ENCODE results near the gene MTA1. TPM values are rescaled to one million over a fixed set of nuclear protein-coding genes. Genes with fewer than 3 reads are reported as not detected.

Gene MTA1
- total RNA-seq, 1 donor from 2014 or later, result 118 TPM

DNA sequence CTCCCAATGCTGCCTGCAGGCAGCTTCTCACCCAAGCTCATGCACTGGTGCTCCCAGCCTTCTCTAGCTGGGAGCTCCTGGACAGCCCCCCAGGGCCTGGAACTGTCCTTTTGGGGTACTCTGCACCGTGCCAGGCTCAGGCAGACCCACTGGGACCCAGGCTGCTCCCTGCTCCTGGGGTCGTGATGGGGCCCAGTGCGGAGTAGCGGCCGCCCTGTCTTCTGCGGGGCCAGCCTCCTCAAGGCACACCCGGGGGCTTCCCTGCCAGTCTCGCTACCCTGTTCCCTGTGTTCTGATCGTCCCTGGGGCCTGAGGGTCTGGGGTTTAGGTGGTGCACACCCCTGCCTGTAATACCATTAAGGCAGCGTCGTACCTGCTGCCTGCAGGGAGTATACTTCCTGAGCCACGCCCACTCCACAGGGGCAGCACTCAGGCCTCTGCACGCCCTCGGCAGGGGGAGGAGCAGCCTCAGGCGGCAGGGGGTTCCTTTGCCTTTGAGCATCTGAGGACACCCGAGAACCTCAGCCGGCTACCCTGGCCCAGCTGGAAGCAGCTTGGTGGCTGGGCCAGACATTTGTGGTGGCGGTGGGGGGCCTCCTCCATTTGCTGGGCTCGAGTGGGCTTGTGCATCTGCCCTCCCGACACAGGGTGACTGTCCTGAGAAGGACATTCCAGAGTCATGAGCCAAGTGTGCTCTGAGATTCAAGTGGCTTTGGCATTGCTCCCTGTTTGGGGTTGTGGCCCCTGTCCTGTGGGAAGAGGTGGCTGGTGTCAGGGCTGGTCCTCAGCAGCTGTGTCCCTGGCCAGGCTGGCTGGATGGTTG is 45.8 kb downstream of the MTA1 start:
- intact Hi-C loops (cut with DNase I), result no loop called here
- Histone ChIP-seq H3K9me3 (no peaks in the 10 kb centered on the region), H3K27me3 (no peaks in the 10 kb centered on the region), H3K36me3 (peaks cover 52 to 61% of the 10 kb centered on the region in 2 donors), H3K4me3 (no peak overlapping the region), H3K27ac (no peak overlapping the region), H3K4me1 (peaks cover 12 to 15% of the 10 kb centered on the region in 2 donors)
- no peak for DNase-seq (ENCODE audit: low spot score in 2 of 2)
- TF ChIP-seq, protein P1, sequence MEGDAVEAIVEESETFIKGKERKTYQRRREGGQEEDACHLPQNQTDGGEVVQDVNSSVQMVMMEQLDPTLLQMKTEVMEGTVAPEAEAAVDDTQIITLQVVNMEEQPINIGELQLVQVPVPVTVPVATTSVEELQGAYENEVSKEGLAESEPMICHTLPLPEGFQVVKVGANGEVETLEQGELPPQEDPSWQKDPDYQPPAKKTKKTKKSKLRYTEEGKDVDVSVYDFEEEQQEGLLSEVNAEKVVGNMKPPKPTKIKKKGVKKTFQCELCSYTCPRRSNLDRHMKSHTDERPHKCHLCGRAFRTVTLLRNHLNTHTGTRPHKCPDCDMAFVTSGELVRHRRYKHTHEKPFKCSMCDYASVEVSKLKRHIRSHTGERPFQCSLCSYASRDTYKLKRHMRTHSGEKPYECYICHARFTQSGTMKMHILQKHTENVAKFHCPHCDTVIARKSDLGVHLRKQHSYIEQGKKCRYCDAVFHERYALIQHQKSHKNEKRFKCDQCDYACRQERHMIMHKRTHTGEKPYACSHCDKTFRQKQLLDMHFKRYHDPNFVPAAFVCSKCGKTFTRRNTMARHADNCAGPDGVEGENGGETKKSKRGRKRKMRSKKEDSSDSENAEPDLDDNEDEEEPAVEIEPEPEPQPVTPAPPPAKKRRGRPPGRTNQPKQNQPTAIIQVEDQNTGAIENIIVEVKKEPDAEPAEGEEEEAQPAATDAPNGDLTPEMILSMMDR (IDR thresholded peaks at IDR 0.05), result no peak

DNA sequence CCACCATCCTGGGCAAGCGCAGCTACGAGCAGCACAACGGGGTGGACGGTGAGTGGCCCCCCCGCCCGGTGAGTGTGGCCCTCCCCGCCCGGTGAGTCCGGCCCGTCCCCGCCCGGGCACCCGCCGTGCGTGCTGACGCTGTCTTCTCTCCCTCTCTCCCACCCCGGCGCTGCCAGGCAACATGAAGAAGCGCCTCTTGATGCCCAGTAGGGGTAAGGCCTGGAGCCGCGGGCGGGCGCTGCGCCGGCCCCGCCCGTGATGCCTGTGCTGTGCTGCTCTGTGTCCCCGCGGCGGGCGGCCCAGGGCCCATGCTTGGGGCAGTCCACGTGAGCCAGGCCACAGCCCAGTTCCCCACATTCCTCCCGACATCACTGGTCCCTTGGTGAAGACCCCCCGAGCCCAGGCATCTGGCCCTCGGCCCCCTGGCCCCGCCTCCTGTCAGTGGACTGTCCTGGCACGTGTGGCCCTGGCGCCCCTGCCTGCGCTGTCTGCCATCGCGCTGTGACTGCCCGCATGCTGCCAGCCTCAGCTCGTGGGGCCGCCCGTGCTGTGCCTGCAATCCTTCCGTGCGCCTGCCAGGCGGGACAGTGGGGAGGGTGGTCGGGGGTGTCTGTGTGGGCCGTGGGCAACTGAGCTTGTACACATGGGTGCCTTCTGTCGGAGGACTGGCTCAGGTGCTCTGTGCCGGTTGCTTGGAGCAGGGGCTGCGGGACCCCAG is 47.1 kb downstream of the MTA1 start:
- Histone ChIP-seq H3K4me1 (peaks cover 13 to 17% of the 10 kb centered on the region in 2 donors), H3K27ac (no peak overlapping the region), H3K27me3 (no peaks in the 10 kb centered on the region), H3K36me3 (peaks cover 48 to 56% of the 10 kb centered on the region in 2 donors), H3K4me3 (no peak overlapping the region), H3K9me3 (no peaks in the 10 kb centered on the region)
- no peak for DNase-seq (ENCODE audit: low spot score in 2 of 2)
- TF ChIP-seq, protein P1 (IDR thresholded peaks at IDR 0.05), result no peak
- intact Hi-C loops (cut with DNase I), result no loop called here

GRCh38 chr14:105467249-105467941 is 47.8 kb downstream of the MTA1 start:
- TF ChIP-seq, protein P1 (IDR thresholded peaks at IDR 0.05), result no peak
- Histone ChIP-seq H3K27me3 (no peaks in the 10 kb centered on the region), H3K36me3 (peaks cover 44 to 51% of the 10 kb centered on the region in 2 donors), H3K9me3 (no peaks in the 10 kb centered on the region), H3K27ac (peak overlapping the region; percentile 46 to 89), H3K4me3 (no peak overlapping the region), H3K4me1 (peaks cover 16 to 24% of the 10 kb centered on the region in 2 donors)
- intact Hi-C loops (cut with DNase I), result no loop called here
- no peak for DNase-seq (ENCODE audit: low spot score in 2 of 2)

DNA sequence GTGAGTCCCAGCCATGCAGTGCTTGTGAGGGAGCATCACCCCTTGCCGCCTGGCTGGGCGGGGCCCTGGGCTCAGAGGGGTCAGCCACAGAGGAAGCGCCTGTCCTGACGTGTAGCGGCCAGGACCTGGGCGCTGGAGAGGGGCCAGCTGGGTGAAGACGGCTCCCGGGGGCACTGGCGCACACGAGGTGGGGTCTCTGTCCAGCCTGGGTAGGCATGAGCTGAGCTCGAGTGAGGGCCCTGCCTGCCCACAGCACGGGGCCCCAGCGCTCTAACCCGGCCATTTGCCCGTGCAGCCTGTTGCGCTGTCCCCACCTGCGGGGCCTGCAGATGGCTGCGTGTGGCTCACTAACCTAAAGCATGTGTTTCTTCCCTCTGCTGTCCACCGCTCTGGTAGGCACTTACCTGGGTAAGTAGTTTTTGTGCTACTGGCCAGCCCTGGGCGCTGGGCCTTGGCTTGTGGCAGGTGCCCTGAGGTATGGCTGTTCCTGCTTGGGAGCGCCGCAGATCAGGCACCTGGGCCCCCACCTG is 48.4 kb downstream of the MTA1 start:
- peaks cover 16 to 30% of the 10 kb centered on the region in 2 donors for H3K4me1 ChIP-seq
- peak overlapping the region; percentile 46 to 89 for H3K27ac ChIP-seq
- no peaks in the 10 kb centered on the region for H3K9me3 ChIP-seq
- no peaks in the 10 kb centered on the region for H3K27me3 ChIP-seq
- TF ChIP-seq, protein P1 (IDR thresholded peaks at IDR 0.05), result no peak
- peaks cover 44 to 48% of the 10 kb centered on the region in 2 donors for H3K36me3 ChIP-seq
- no peak overlapping the region for H3K4me3 ChIP-seq
- intact Hi-C loops (cut with DNase I), result loop anchor here (2.0 kb wide), 1 partner anchor 19 kb away; no protein-coding TSS in a partner anchor
- DNase-seq (ENCODE audit: low spot score in 2 of 2), result no peak

GRCh38 chr14:105468621-105469241 is 49.1 kb downstream of the MTA1 start:
- Histone ChIP-seq H3K4me1 (peaks cover 21 to 37% of the 10 kb centered on the region in 2 donors), H3K36me3 (peaks cover 39 to 41% of the 10 kb centered on the region in 2 donors), H3K27ac (peak overlapping the region; percentile 46 to 89)

More at GRCh38 chr14:105468621-105469241, 49.1 kb downstream of the MTA1 start:
- TF ChIP-seq, protein P1 (IDR thresholded peaks at IDR 0.05), result peak in 1 of 3 experiments; percentile 15
- Histone ChIP-seq H3K4me3 (no peak overlapping the region), H3K9me3 (no peaks in the 10 kb centered on the region), H3K27me3 (no peaks in the 10 kb centered on the region)
- intact Hi-C loops (cut with DNase I), result loop anchor here (2.0 kb wide), 1 partner anchor 20 kb away; no protein-coding TSS in a partner anchor
- no peak for DNase-seq (ENCODE audit: low spot score in 2 of 2)
